HEK293 (cell line): ENCODE measurements around the gene COL9A3.

Experiments used
- CTCF ChIA-PET: fragments of 350-600 bp; formaldehyde crosslinking; extraction: SDS; loops from one replicate; lab custom pipeline; 2021; ENCODE audit warnings: antibody characterized with exemption; lab: Yijun Ruan, JAX
- POLR2A ChIA-PET: fragments of 300-600 bp; formaldehyde crosslinking; extraction: SDS; loops from one replicate; lab custom pipeline; 2020; ENCODE audit warnings: antibody characterized with exemption, inconsistent platforms; lab: Yijun Ruan, JAX
- H3K27ac ChIP-seq: fragments of 200-500 bp; sonication (Bioruptor generic); 2 replicates; pipeline ENCODE4 v1.5.1; 2014; ENCODE audit warnings: low read depth, low read length, control low read depth, inconsistent platforms; ENCODE audit errors: extremely low read depth
- H3K36me3 ChIP-seq, 2 experiments: fragments of 200-500 bp in 1 of 2; sonication (Bioruptor generic) in 1 of 2; 1 replicate in 1 of 2; 2 replicates in 1 of 2; pipeline ENCODE4 v1.5.1; 2014 to 2017; ENCODE audit warnings: inconsistent platforms in 2 of 2, low read length in 2 of 2; ENCODE audit not compliant: control insufficient read depth in 2 of 2, insufficient read depth in 1 of 2
- H3K4me1 ChIP-seq: fragments of 200-500 bp; sonication (Bioruptor generic); 2 replicates; pipeline ENCODE4 v1.5.1; 2014; ENCODE audit warnings: mild to moderate bottlenecking, low read length, inconsistent platforms; ENCODE audit not compliant: control insufficient read depth, insufficient read depth
- H3K4me3 ChIP-seq: 2 replicates; pipeline ENCODE4 v1.5.1; 2011; ENCODE audit warnings: low read depth, mild to moderate bottlenecking, control low read depth, low read length, moderate library complexity
- H3K9me3 ChIP-seq: fragments of 200-500 bp; sonication (Bioruptor generic); 2 replicates; pipeline ENCODE4 v1.5.1; 2014; ENCODE audit warnings: low read depth, low read length, inconsistent platforms; ENCODE audit not compliant: control insufficient read depth, insufficient read depth
- ATF2 ChIP-seq: fragments of 450-650 bp; formaldehyde crosslinking; IDR thresholded peaks from 2 replicates; pipeline ENCODE4 v1.5.1; 2016; ENCODE audit warnings: missing biosample characterization, missing genetic modification characterization, low read depth
- BCL11A ChIP-seq: fragments of 450-650 bp; formaldehyde crosslinking; IDR thresholded peaks from 2 replicates; pipeline ENCODE4 v1.5.1; 2016; ENCODE audit warnings: low read depth, missing biosample characterization, missing genetic modification characterization
- GLIS1 ChIP-seq: fragments of 450-650 bp; formaldehyde crosslinking; IDR thresholded peaks from 2 replicates; pipeline ENCODE4 v1.5.1; 2016; ENCODE audit warnings: missing biosample characterization, missing genetic modification characterization
- GLIS2 ChIP-seq: fragments of 450-650 bp; formaldehyde crosslinking; IDR thresholded peaks from 2 replicates; pipeline ENCODE4 v1.5.1; 2016; ENCODE audit warnings: missing biosample characterization, missing genetic modification characterization
- KLF1 ChIP-seq: fragments of 450-650 bp; formaldehyde crosslinking; IDR thresholded peaks from 2 replicates; pipeline ENCODE4 v1.5.1; 2016; ENCODE audit warnings: missing biosample characterization, missing genetic modification characterization
- KLF17 ChIP-seq: fragments of 450-650 bp; formaldehyde crosslinking; IDR thresholded peaks from 2 replicates; pipeline ENCODE4 v1.5.1; 2016; ENCODE audit warnings: missing biosample characterization, missing genetic modification characterization
- MZF1 ChIP-seq: fragments of 450-650 bp; formaldehyde crosslinking; IDR thresholded peaks from 2 replicates; pipeline ENCODE4 v1.5.1; 2017; ENCODE audit warnings: missing biosample characterization, missing genetic modification characterization, borderline replicate concordance
- PRDM10 ChIP-seq: fragments of 450-650 bp; formaldehyde crosslinking; IDR thresholded peaks from 2 replicates; pipeline ENCODE4 v1.5.1; 2016; ENCODE audit warnings: missing biosample characterization, missing genetic modification characterization
- ZBTB7A ChIP-seq: fragments of 450-650 bp; formaldehyde crosslinking; IDR thresholded peaks from 2 replicates; pipeline ENCODE4 v1.5.1; 2016; ENCODE audit warnings: low read depth, missing biosample characterization, missing genetic modification characterization
- ZBTB8A ChIP-seq: fragments of 450-650 bp; formaldehyde crosslinking; IDR thresholded peaks from 2 replicates; pipeline ENCODE4 v1.5.1; 2016; ENCODE audit warnings: missing biosample characterization, missing genetic modification characterization
- ZFHX2 ChIP-seq: fragments of 450-650 bp; formaldehyde crosslinking; conservative IDR thresholded peaks from 2 replicates; pipeline ENCODE4 v1.5.1; 2016; ENCODE audit warnings: missing biosample characterization, missing genetic modification characterization
- ZFP3 ChIP-seq: fragments of 450-650 bp; formaldehyde crosslinking; IDR thresholded peaks from 2 replicates; pipeline ENCODE4 v1.5.1; 2016; ENCODE audit warnings: low read depth, missing biosample characterization, missing genetic modification characterization
- ZNF23 ChIP-seq: fragments of 450-650 bp; formaldehyde crosslinking; IDR thresholded peaks from 2 replicates; pipeline ENCODE4 v1.5.1; 2016; ENCODE audit warnings: missing biosample characterization, missing genetic modification characterization, borderline replicate concordance
- ZNF561 ChIP-seq: fragments of 450-650 bp; IDR thresholded peaks from 2 replicates; pipeline ENCODE4 v1.5.1; 2018; ENCODE audit warnings: missing biosample characterization, missing genetic modification characterization, borderline replicate concordance
- ZNF621 ChIP-seq: fragments of 450-650 bp; formaldehyde crosslinking; IDR thresholded peaks from 2 replicates; pipeline ENCODE4 v1.5.1; 2017; ENCODE audit warnings: missing biosample characterization, missing genetic modification characterization
- ZNF629 ChIP-seq: fragments of 450-650 bp; formaldehyde crosslinking; IDR thresholded peaks from 2 replicates; pipeline ENCODE4 v1.5.1; 2017; ENCODE audit warnings: missing biosample characterization, missing genetic modification characterization
- ZNF837 ChIP-seq: fragments of 450-650 bp; formaldehyde crosslinking; IDR thresholded peaks from 2 replicates; pipeline ENCODE4 v1.5.1; 2016; ENCODE audit warnings: missing biosample characterization, missing genetic modification characterization
- ZSCAN16 ChIP-seq: fragments of 450-650 bp; formaldehyde crosslinking; IDR thresholded peaks from 2 replicates; pipeline ENCODE4 v1.5.1; 2016; ENCODE audit warnings: missing biosample characterization, missing genetic modification characterization
- TF ChIP-seq, protein P1 (sequence below): fragments of 450-650 bp; formaldehyde crosslinking; IDR thresholded peaks from 2 replicates; pipeline ENCODE4 v1.5.1; 2017; ENCODE audit warnings: missing biosample characterization, mild to moderate bottlenecking, missing genetic modification characterization, moderate library complexity

Gene COL9A3

GRCh38 chr20:62820962-62821725 lies 4.3 kb downstream of the COL9A3 start:
- no peaks in the 10 kb centered on the region for H3K36me3 ChIP-seq
- POLR2A ChIA-PET = no interaction called here

GRCh38 chr20:62821726-62822210 lies 4.9 kb downstream of the COL9A3 start:
- Histone ChIP-seq H3K4me3 (no peak overlapping the region), H3K9me3 (no peaks in the 10 kb centered on the region), H3K36me3 (no peaks in the 10 kb centered on the region), H3K27ac (no peak overlapping the region), H3K4me1 (peaks cover 4% of the 10 kb centered on the region; the same call in 1 of the 2 replicates)
- POLR2A ChIA-PET = no interaction called here
- CTCF ChIA-PET = interaction anchor here (0.7 to 2.0 kb wide), 3 partner anchors 13 to 65 kb away, joined by 3 to 15 read pairs (median 5); no protein-coding TSS in a partner anchor
- no peak for TF ChIP-seq ZFP3 (tag by site-specific recombination)
- no peak for TF ChIP-seq ZSCAN16 (tag by site-specific recombination)
- 0 out of 2 replicates have a peak, but pooled peaks have one; percentile 22 for TF ChIP-seq ZBTB7A
- no peak for TF ChIP-seq ZNF621 (tag by site-specific recombination)
- 0 out of 2 replicates have a peak, but pooled peaks have one; percentile 2 for TF ChIP-seq PRDM10 (tag by site-specific recombination)
- no peak for TF ChIP-seq BCL11A
- no peak for TF ChIP-seq KLF17
- no peak for TF ChIP-seq ZNF23 (tag by site-specific recombination)
- TF ChIP-seq, protein P1, sequence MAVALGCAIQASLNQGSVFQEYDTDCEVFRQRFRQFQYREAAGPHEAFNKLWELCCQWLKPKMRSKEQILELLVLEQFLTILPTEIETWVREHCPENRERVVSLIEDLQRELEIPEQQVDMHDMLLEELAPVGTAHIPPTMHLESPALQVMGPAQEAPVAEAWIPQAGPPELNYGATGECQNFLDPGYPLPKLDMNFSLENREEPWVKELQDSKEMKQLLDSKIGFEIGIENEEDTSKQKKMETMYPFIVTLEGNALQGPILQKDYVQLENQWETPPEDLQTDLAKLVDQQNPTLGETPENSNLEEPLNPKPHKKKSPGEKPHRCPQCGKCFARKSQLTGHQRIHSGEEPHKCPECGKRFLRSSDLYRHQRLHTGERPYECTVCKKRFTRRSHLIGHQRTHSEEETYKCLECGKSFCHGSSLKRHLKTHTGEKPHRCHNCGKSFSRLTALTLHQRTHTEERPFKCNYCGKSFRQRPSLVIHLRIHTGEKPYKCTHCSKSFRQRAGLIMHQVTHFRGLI (tag by site-specific recombination) = no peak
- TF ChIP-seq GLIS1 = peak; percentile 67

More at GRCh38 chr20:62820962-62821725, 4.3 kb downstream of the COL9A3 start:
- H3K4me1 ChIP-seq = peaks cover 5% of the 10 kb centered on the region; the same call in 1 of the 2 replicates
- no peaks in the 10 kb centered on the region for H3K9me3 ChIP-seq
- TF ChIP-seq ZFHX2 (0 out of 2 replicates have a peak, but pooled peaks have one; percentile 25), MZF1 (tag by site-specific recombination) (no peak), ZNF837 (tag by site-specific recombination) (no peak), KLF1 (0 out of 2 replicates have a peak, but pooled peaks have one; percentile 1), PRDM10 (tag by site-specific recombination) (peak; percentile 46; the same call in 1 of the 2 replicates), ZNF561 (no peak), ZNF629 (0 out of 2 replicates have a peak, but pooled peaks have one; percentile 43), GLIS2 (tag by site-specific recombination) (peak; percentile 41; the same call in 1 of the 2 replicates), ZBTB8A (tag by site-specific recombination) (peak; percentile 11; the same call in 1 of the 2 replicates), ATF2 (tag by site-specific recombination) (peak; percentile 63)
- CTCF ChIA-PET = interaction anchor here (1.4 kb wide), 1 partner anchor 12 kb away, joined by 6 read pairs; no protein-coding TSS in a partner anchor
- H3K4me3 ChIP-seq = no peak overlapping the region
- H3K27ac ChIP-seq = no peak overlapping the region
